HepG2 (cell line): ENCODE measurements around the gene ULBP1.

ENCODE experiments used
- CTCF ChIP-seq: sonication (generic); formaldehyde crosslinking; IDR thresholded peaks from 2 replicates; pipeline ENCODE4 v1.5.0; 2020; ENCODE audit warnings: mild to moderate bottlenecking, missing genetic modification reagents, moderate library complexity
- PBX2 ChIP-seq: IDR thresholded peaks from 2 replicates; pipeline ENCODE4 v1.6.1; 2016; ENCODE audit warnings: control low read depth
- TP53 ChIP-seq: sonication (generic); formaldehyde crosslinking; conservative IDR thresholded peaks from 2 replicates; pipeline ENCODE4 v1.4.0; 2020; ENCODE audit warnings: missing genetic modification reagents
- USF2 ChIP-seq, 2 experiments: sonication (generic) in 1 of 2; formaldehyde crosslinking in 1 of 2; IDR thresholded peaks; 2 replicates each; pipeline versions ENCODE4 v1.5.1 to v1.6.1; 2011 to 2020; ENCODE audit warnings: borderline replicate concordance in 1 of 2, low read depth in 1 of 2, low read length in 1 of 2, mild to moderate bottlenecking in 1 of 2, missing genetic modification reagents in 1 of 2, moderate library complexity in 1 of 2
- ZNF280D ChIP-seq: sonication (generic); formaldehyde crosslinking; IDR thresholded peaks from 2 replicates; pipeline ENCODE4 v1.5.1; 2020; ENCODE audit warnings: mild to moderate bottlenecking, missing genetic modification reagents
- ZNF335 ChIP-seq: sonication (generic); formaldehyde crosslinking; IDR thresholded peaks from 2 replicates; pipeline ENCODE4 v1.4.0; 2020; ENCODE audit warnings: missing genetic modification reagents
- ZNF503 ChIP-seq: sonication (generic); formaldehyde crosslinking; IDR thresholded peaks from 2 replicates; pipeline ENCODE4 v1.4.0; 2020; ENCODE audit warnings: missing genetic modification reagents
- ZNF660 ChIP-seq: sonication (generic); formaldehyde crosslinking; IDR thresholded peaks from 2 replicates; pipeline ENCODE4 v1.5.1; 2020; ENCODE audit warnings: mild to moderate bottlenecking, low read depth, missing genetic modification reagents, borderline replicate concordance
- ZNF772 ChIP-seq: sonication (generic); formaldehyde crosslinking; IDR thresholded peaks from 2 replicates; pipeline ENCODE4 v1.5.0; 2020; ENCODE audit warnings: mild to moderate bottlenecking, missing genetic modification reagents

- TF ChIP-seq PBX2 (CRISPR knock-in tag) (no peak), ZNF335 (CRISPR knock-in tag) (no peak), ZNF503 (no peak), ZNF280D (CRISPR knock-in tag) (no peak), ZNF660 (CRISPR knock-in tag) (no peak), CTCF (CRISPR knock-in tag) (no peak), USF2 (IDR thresholded peaks at IDR 0.05; ENCODE audit: low read depth, low read length) (no peak), USF2 (CRISPR knock-in tag; IDR thresholded peaks at IDR 0.05; ENCODE audit: borderline replicate concordance) (no peak), ZNF772 (CRISPR knock-in tag) (no peak), TP53 (CRISPR knock-in tag) (no peak)
Observed at GRCh38 chr6:149974825-149975224, 11.1 kb downstream of the ULBP1 start.
